ENCODE data around the gene ICA1. TPM values are rescaled to one million over a fixed set of nuclear protein-coding genes. Genes with fewer than 3 reads are reported as not detected.
A peak's percentile ranks its signal among the peaks of the same experiment; 100 is the strongest.

ICA1 gene
- total RNA-seq, 1 donor: 2.2 TPM

GRCh38 chr7:8263048-8263447 is 1.1 kb upstream of the ICA1 start:
- H3K27me3 ChIP-seq (ENCODE audit: insufficient read depth, low read length): peaks cover 39% of the 10 kb centered on the region
- H3K27ac ChIP-seq (ENCODE audit: low read depth, low read length): no peak overlapping the region
- TF ChIP-seq CTCF (IDR thresholded peaks at IDR 0.05; ENCODE audit: extremely low read depth, low read depth, low read length): no peak
- no peak overlapping the region for H3K4me3 ChIP-seq (ENCODE audit: insufficient read depth, low read length)
- H3K4me1 ChIP-seq (ENCODE audit: insufficient read depth, low read length): no peaks in the 10 kb centered on the region
- peak; percentile 11 for DNase-seq (ENCODE audit: insufficient read length, low spot score, missing footprints)
- no peak overlapping the region for H3K4me2 ChIP-seq (ENCODE audit: insufficient read depth, low read length)
- no peaks in the 10 kb centered on the region for H3K9me3 ChIP-seq (ENCODE audit: low read depth, low read length)
- no peak overlapping the region for H2AFZ ChIP-seq (ENCODE audit: low read length)
- no peaks in the 10 kb centered on the region for H3K36me3 ChIP-seq (ENCODE audit: insufficient read depth, low read length)
- no peaks in the 10 kb centered on the region for H3K79me2 ChIP-seq (ENCODE audit: insufficient read depth, low read length)
- no peaks in the 10 kb centered on the region for H4K20me1 ChIP-seq (ENCODE audit: insufficient read depth, low read length)

- H3K4me3 ChIP-seq (ENCODE audit: insufficient read depth, low read length): peak overlapping the region; percentile 66
- no peaks in the 10 kb centered on the region for H3K9me3 ChIP-seq (ENCODE audit: low read depth, low read length)
- no peaks in the 10 kb centered on the region for H4K20me1 ChIP-seq (ENCODE audit: insufficient read depth, low read length)
- peak overlapping the region; percentile 88 for H2AFZ ChIP-seq (ENCODE audit: low read length)
- H3K4me2 ChIP-seq (ENCODE audit: insufficient read depth, low read length): peak overlapping the region; percentile 75
- peaks cover 39% of the 10 kb centered on the region for H3K27me3 ChIP-seq (ENCODE audit: insufficient read depth, low read length)
- H3K4me1 ChIP-seq (ENCODE audit: insufficient read depth, low read length): no peaks in the 10 kb centered on the region
- TF ChIP-seq CTCF (IDR thresholded peaks at IDR 0.05; ENCODE audit: extremely low read depth, low read depth, low read length): no peak
- peak; percentile 53 for DNase-seq (ENCODE audit: insufficient read length, low spot score, missing footprints)
- H3K36me3 ChIP-seq (ENCODE audit: insufficient read depth, low read length): no peaks in the 10 kb centered on the region
- no peak overlapping the region for H3K27ac ChIP-seq (ENCODE audit: low read depth, low read length)
- no peaks in the 10 kb centered on the region for H3K79me2 ChIP-seq (ENCODE audit: insufficient read depth, low read length)
Observed at GRCh38 chr7:8260871-8261694, 884 bp downstream of the ICA1 start.

GRCh38 chr7:8259586-8260222 is 2.3 kb downstream of the ICA1 start:
- Histone ChIP-seq H3K4me2 (ENCODE audit: insufficient read depth, low read length) (no peak overlapping the region), H4K20me1 (ENCODE audit: insufficient read depth, low read length) (no peaks in the 10 kb centered on the region), H3K36me3 (ENCODE audit: insufficient read depth, low read length) (no peaks in the 10 kb centered on the region), H3K9me3 (ENCODE audit: low read depth, low read length) (no peaks in the 10 kb centered on the region), H3K4me3 (ENCODE audit: insufficient read depth, low read length) (no peak overlapping the region), H3K27me3 (ENCODE audit: insufficient read depth, low read length) (peaks cover 39% of the 10 kb centered on the region), H2AFZ (ENCODE audit: low read length) (no peak overlapping the region), H3K27ac (ENCODE audit: low read depth, low read length) (no peak overlapping the region), H3K4me1 (ENCODE audit: insufficient read depth, low read length) (no peaks in the 10 kb centered on the region), H3K79me2 (ENCODE audit: insufficient read depth, low read length) (no peaks in the 10 kb centered on the region)
- no peak for DNase-seq (ENCODE audit: insufficient read length, low spot score, missing footprints)
- TF ChIP-seq CTCF (IDR thresholded peaks at IDR 0.05; ENCODE audit: extremely low read depth, low read depth, low read length): no peak

GRCh38 chr7:8258734-8259133 is 3.2 kb downstream of the ICA1 start:
- peaks cover 34% of the 10 kb centered on the region for H3K27me3 ChIP-seq (ENCODE audit: insufficient read depth, low read length)
- H3K79me2 ChIP-seq (ENCODE audit: insufficient read depth, low read length): no peaks in the 10 kb centered on the region
- no peaks in the 10 kb centered on the region for H4K20me1 ChIP-seq (ENCODE audit: insufficient read depth, low read length)
- no peaks in the 10 kb centered on the region for H3K36me3 ChIP-seq (ENCODE audit: insufficient read depth, low read length)
- H3K4me3 ChIP-seq (ENCODE audit: insufficient read depth, low read length): no peak overlapping the region
- H3K4me2 ChIP-seq (ENCODE audit: insufficient read depth, low read length): no peak overlapping the region
- no peaks in the 10 kb centered on the region for H3K9me3 ChIP-seq (ENCODE audit: low read depth, low read length)
- H2AFZ ChIP-seq (ENCODE audit: low read length): no peak overlapping the region
- H3K27ac ChIP-seq (ENCODE audit: low read depth, low read length): no peak overlapping the region
- DNase-seq (ENCODE audit: insufficient read length, low spot score, missing footprints): no peak
- no peak for TF ChIP-seq CTCF (IDR thresholded peaks at IDR 0.05; ENCODE audit: extremely low read depth, low read depth, low read length)
- H3K4me1 ChIP-seq (ENCODE audit: insufficient read depth, low read length): no peaks in the 10 kb centered on the region
